GM12864 (cell line): ENCODE results near the gene PRR33.

Experiments used
- DNase-seq: peaks from one replicate; pipeline ENCODE4 v3.0.0-alpha.2; 2011; ENCODE audit warnings: low read depth
- H3K4me3 ChIP-seq: 2 replicates; pipeline ENCODE4 v1.5.1; 2011; ENCODE audit warnings: mild to moderate bottlenecking, low read depth, low read length, control low read depth
- TF ChIP-seq, protein P1 (sequence below): IDR thresholded peaks from 2 replicates; pipeline ENCODE4 v1.5.1; 2011; ENCODE audit warnings: low read depth, mild to moderate bottlenecking, moderate library complexity, low read length, control low read depth, inconsistent platforms; ENCODE audit errors: missing control alignments

PRR33 gene

GRCh38 chr11:1936072-1936780 lies 44.5 kb upstream of the PRR33 start:
- TF ChIP-seq, protein P1, sequence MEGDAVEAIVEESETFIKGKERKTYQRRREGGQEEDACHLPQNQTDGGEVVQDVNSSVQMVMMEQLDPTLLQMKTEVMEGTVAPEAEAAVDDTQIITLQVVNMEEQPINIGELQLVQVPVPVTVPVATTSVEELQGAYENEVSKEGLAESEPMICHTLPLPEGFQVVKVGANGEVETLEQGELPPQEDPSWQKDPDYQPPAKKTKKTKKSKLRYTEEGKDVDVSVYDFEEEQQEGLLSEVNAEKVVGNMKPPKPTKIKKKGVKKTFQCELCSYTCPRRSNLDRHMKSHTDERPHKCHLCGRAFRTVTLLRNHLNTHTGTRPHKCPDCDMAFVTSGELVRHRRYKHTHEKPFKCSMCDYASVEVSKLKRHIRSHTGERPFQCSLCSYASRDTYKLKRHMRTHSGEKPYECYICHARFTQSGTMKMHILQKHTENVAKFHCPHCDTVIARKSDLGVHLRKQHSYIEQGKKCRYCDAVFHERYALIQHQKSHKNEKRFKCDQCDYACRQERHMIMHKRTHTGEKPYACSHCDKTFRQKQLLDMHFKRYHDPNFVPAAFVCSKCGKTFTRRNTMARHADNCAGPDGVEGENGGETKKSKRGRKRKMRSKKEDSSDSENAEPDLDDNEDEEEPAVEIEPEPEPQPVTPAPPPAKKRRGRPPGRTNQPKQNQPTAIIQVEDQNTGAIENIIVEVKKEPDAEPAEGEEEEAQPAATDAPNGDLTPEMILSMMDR, result no peak
- H3K4me3 ChIP-seq, result no peak overlapping the region
- DNase-seq, result no peak

DNA sequence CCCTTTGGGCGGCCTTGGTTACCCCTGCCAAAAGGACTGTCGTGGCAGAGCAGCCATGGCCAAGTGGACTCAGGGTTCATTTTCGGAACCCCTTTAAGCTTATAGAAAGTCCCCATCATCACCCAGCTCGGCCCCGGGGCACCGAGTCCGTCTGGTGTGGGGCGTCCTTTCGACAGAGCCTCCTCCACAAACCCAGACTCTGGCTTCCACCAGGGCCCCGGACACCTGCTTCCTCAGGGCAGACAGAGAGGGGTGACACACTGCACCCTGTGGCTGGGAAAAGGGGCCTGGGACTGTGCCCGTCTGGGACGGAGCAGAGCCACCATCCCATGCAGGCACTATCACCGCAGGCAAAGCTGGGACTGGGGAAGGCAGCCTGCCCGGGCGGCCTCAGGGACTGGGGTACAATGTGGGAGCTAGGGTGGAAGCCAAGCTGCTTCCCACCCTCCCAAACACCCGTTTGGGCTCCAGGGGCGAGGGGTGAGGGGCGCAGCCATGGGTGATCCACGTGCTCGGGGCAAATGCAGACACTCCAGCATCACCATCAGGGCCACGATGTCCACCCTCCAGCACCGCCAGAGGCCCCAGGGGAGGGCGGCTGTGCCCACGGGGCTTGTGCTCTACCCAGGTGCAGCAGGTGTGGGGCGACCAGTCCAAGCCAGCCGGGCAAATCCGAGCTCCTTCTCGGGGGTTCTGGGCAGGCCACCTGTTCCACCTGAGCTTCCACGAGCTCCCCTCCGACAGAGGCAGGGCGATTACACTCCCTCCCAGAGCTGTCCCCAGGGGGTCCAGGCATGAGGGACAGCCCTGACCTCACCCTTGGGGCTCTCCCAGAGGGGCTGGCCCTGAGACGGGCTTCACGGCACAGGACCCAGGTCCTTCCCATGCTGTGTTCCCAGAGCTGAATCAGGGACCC lies 43.7 kb upstream of the PRR33 start:
- TF ChIP-seq, protein P1, result no peak

DNA sequence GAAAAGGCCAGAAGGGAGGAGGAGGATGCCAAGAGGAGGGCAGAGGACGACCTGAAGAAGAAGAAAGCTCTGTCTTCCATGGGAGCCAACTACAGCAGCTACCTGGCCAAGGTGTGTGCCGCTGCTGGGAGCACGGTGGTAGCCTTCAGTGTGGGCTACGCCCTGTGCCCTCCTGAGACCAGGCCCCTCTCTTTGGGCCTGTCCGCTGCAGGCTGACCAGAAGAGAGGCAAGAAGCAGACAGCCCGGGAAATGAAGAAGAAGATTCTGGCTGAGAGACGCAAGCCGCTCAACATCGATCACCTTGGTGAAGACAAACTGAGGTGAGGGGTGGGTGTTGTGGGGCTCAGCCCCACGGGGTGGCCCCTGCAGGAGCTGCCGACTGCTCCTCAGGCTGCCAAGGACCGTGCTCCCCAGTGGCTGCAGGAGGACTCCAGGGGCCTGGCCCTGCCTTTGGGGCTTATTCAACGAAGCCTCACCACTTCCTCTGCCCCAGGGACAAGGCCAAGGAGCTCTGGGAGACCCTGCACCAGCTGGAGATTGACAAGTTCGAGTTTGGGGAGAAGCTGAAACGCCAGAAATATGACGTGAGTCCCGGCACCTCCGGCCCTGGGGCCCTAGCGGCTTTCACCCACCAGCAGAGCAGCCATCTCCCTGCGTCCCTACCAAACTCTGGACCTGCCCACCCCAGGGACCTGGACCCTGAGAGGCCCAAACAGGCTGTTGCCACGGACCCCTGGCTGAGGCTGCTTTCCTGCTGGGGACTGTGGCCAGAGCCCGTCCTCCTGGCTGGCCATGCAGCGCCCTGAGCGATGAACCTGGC lies 42.9 kb upstream of the PRR33 start:
- DNase-seq, result no peak
- TF ChIP-seq, protein P1, result no peak
- H3K4me3 ChIP-seq, result no peak overlapping the region

More for the DNA sequence above, 43.7 kb upstream of the PRR33 start:
- H3K4me3 ChIP-seq, result no peak overlapping the region
- DNase-seq, result no peak

- H3K4me3 ChIP-seq, result no peak overlapping the region
- TF ChIP-seq, protein P1, result no peak
- DNase-seq, result no peak
Measured at GRCh38 chr11:1933416-1934334, 42.0 kb upstream of the PRR33 start.

DNA sequence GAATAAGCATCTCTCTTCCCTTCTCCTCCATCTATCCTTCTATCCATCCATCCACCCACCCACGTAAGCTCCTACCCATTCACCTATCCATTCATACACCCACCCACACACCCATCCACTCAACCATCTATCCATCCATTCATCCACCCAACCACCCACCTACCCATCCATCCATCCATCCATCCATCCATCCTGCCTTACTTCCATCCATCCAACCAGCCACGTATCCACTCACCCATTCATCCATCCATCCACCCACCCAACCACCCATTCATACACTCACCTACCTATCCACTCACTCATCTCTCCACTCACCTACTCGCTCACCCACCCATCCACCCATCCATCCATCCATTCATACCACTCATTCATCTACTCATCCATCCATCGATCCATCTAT lies 41.0 kb upstream of the PRR33 start:
- TF ChIP-seq, protein P1, result no peak
- no peak for DNase-seq
- no peak overlapping the region for H3K4me3 ChIP-seq

DNA sequence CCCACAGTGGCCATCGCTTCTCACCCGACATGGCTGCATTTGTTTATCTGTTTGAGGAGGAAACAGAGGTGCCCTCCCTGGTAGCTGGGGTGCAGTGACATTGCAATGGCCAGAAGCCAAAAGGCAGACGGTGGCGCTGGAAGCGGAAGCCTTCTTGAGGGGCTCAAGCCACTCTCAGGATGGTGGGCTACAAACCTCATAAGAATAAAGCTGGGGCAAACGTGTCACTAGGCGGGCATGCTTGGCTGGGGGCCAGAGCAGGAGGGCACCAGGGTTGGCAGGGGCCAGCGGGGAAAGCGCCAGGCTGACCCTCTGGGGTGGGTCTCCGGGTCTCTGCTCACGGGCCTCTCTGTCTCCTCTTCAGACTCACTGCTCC lies 40.4 kb upstream of the PRR33 start:
- DNase-seq, result no peak
- no peak overlapping the region for H3K4me3 ChIP-seq
- TF ChIP-seq, protein P1, result no peak
